Measurements from ENCODE around the gene ZNF578. TPM values are rescaled to one million over a fixed set of nuclear protein-coding genes. Genes with fewer than 3 reads are reported as not detected.
"Not testable (repeated sequence)": the region's sequence is repeated elsewhere in the genome, so short reads cannot be mapped to it uniquely, and the experiment has no call there.

ZNF578 gene
- total and polyA plus RNA-seq, 2 of the 8 experiments (the other 6 are each of a cell fraction or from before 2014, with no cell fraction given), result 1.6 to 4.2 TPM

GRCh38 chr19:52485561-52486240, 32.3 kb downstream of the ZNF578 start:
- not testable (repeated sequence) for H3K36me3 ChIP-seq (ENCODE audit: control insufficient read depth in 2 of 4, insufficient read depth in 4 of 4, low read length in 3 of 4); H3K79me1 ChIP-seq (ENCODE audit: low read depth, low read length); H3K23me2 ChIP-seq (ENCODE audit: low read depth, low read length); H2BK120ac ChIP-seq (replicated peaks; ENCODE audit: low read depth, low read length); H3K23ac ChIP-seq (ENCODE audit: insufficient read length); H4K20me1 ChIP-seq (replicated peaks in 1 of 2; ENCODE audit: control insufficient read depth in 1 of 2, insufficient read depth in 2 of 2, low read length in 2 of 2); H3K9ac ChIP-seq (replicated peaks in 1 of 4; ENCODE audit: extremely low read depth in 1 of 4, low read depth in 3 of 4, low read length in 3 of 4); H4K5ac ChIP-seq (ENCODE audit: insufficient read length, low read depth, low read length); H3K4ac ChIP-seq (replicated peaks; ENCODE audit: insufficient read length, low read depth, low read length); FAIRE-seq; H2AK5ac ChIP-seq (ENCODE audit: low read depth, low read length); H2BK15ac ChIP-seq (ENCODE audit: low read length); H2AFZ ChIP-seq (ENCODE audit: low read length); H3K27ac ChIP-seq (ENCODE audit: low read depth, low read length); H3K56ac ChIP-seq (replicated peaks; ENCODE audit: insufficient read length, low read depth, low read length); H3K27me3 ChIP-seq (replicated peaks in 1 of 4; ENCODE audit: control insufficient read depth in 3 of 4, extremely low read depth in 1 of 4, insufficient read depth in 3 of 4, low read length in 3 of 4); DNase-seq (ENCODE audit: low read depth in 1 of 2, low spot score in 2 of 2); H4K8ac ChIP-seq (ENCODE audit: extremely low read depth, insufficient read depth, low read length); H3K14ac ChIP-seq (ENCODE audit: insufficient read length); H3K4me3 ChIP-seq (ENCODE audit: extremely low read depth in 1 of 4, insufficient read depth in 2 of 4, low read depth in 3 of 4, low read length in 4 of 4); H3K79me2 ChIP-seq (ENCODE audit: control insufficient read depth in 1 of 2, insufficient read depth in 2 of 2, low read length in 2 of 2); H4K91ac ChIP-seq (replicated peaks; ENCODE audit: insufficient read length, low read length)
- Histone ChIP-seq H2BK12ac (ENCODE audit: low read depth, low read length) (peak overlapping the region; percentile 87; the same call in 1 of the 2 replicates), H2BK20ac (ENCODE audit: low read length) (0 out of 2 replicates have a peak overlapping the region, but pooled peaks have one; percentile 75), H3K4me2 (ENCODE audit: insufficient read depth in 1 of 2, low read depth in 2 of 2, low read length in 2 of 2) (peak overlapping the region; percentile 42 to 58), H3K4me1 (replicated peaks in 1 of 4; ENCODE audit: control insufficient read depth in 3 of 4, insufficient read depth in 4 of 4, low read length in 3 of 4) (peaks cover 0 to 13% (median 2%) of the 10 kb centered on the region in 4 experiments; a peak in 4 of 7 replicates), H3K18ac (ENCODE audit: extremely low read depth, low read length) (peak overlapping the region; percentile 78; the same call in 1 of the 2 replicates), H2BK5ac (ENCODE audit: low read depth, low read length) (peak overlapping the region; percentile 91; the same call in 1 of the 2 replicates), H3K9me3 (ENCODE audit: insufficient read depth in 2 of 2, low read depth in 1 of 2, low read length in 1 of 2) (peaks cover 13 to 28% of the 10 kb centered on the region in 2 experiments; a peak in 3 of 4 replicates)
- 68% methylated on average over 8 of the region's 8 CpGs; no CpG with 5 or more reads in 1 of the 2 experiments for WGBS, 2 experiments (ENCODE audit: extremely low coverage in 1 of 2, insufficient coverage in 1 of 2, insufficient read length in 1 of 2, insufficient replicate concordance in 2 of 2, low coverage in 1 of 2, low lambda C conversion rate in 2 of 2, missing lambda C conversion rate in 1 of 2)
- POLR2A ChIA-PET (ENCODE audit: partially characterized antibody), result interaction anchor here (0.7 to 1.4 kb wide), 5 partner anchors 20 to 88 kb away, joined by 3 to 7 read pairs (median 3); partner anchors contain the start of genes ZNF528 and ZNF808
- CTCF ChIA-PET (ENCODE audit: partially characterized antibody), result interaction anchor here (1.0 kb wide), 1 partner anchor 33 kb away, joined by 3 read pairs; no protein-coding TSS in a partner anchor

Measured in H1 (cell line).